GM21367 (cell line): ENCODE measurements around the gene KIAA1958.
"Not testable (repeated sequence)": the region's sequence is repeated elsewhere in the genome, so short reads cannot be mapped to it uniquely, and the experiment has no call there.

Source experiments
- ATAC-seq: cut with Tn5 transposase; IDR thresholded peaks from one replicate; pipeline ENCODE4 v1.9.1; 2021; ENCODE audit not compliant: unreplicated experiment

Gene KIAA1958

DNA sequence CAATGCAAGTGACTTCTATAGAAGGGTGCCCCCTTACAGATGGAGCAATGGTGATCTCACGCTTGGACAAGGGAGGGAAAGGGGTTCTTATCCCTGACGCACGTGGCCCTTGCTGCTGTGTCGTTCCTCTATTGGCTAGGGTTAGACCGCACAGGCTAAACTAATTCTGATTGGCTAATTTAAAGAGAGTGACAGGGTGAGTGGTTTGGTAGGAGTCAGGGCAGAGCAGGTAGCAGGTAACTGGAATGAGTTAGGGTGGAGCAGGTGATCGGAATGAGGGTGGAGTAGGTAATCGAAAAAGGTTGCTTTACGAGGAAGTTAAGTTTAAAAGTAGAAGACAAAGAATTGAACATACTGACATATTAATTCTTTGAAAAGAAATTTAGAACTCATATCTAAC is 105.2 kb downstream of the KIAA1958 start:
- ATAC-seq: not testable (repeated sequence)

DNA sequence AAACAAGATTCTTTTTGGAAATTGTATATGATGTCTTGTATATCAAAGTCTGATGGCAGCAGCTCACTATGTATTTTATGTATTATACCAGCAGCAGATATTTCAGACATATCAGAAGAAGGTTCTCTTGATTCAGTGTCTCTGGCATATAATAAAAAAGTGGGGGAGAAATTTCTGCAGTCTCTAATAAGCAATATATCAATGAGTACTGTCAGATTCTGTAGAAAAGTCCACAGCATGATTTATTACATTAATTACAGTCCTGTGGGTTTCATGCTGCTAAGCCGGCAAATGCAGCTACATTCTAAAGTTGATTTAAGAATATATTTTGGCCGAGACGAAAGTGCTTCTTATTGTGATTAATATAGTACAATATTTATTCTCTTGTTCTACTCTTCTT is 113.1 kb downstream of the KIAA1958 start:
- ATAC-seq: no peak

GRCh38 chr9:112601636-112602035 is 115.0 kb downstream of the KIAA1958 start:
- ATAC-seq: no peak

GRCh38 chr9:112604790-112605189 is 118.2 kb downstream of the KIAA1958 start:
- ATAC-seq: no peak

- peak; percentile 92 for ATAC-seq
Measured at GRCh38 chr9:112605518-112605917, 118.9 kb downstream of the KIAA1958 start.

DNA sequence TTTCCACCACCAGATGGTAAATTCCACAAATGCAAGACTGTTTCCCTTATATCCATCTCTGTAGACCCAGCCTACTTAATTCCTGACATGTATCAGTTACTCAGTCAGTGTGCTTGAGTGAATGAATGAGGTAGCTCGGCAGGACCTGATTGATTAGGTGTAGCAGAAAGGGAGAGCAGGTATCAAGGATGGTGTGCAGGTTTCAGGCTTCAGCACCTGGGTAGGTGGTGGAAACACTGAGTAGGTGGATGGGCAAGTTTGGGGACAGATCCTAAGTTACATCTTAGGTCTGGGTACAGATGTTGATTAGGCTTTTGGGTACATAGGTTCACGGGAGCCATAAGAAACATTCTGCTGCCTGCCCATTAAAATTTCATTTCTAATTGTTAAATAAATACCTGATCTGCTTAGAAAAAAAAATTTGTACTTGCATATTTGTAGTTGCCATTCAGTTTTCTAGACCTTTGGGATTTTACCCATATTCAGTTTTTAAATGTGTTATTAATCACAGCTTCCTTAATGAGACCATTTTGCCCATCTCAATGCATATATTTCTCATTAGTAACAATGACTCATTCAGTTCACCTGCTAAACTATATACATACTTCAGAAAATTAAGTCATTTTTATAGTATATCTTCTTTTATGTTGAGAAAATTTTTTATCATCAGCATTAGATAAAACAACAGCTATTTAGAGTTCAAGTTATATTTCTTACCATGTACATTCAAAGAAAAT is 119.5 kb downstream of the KIAA1958 start:
- no peak for ATAC-seq

DNA sequence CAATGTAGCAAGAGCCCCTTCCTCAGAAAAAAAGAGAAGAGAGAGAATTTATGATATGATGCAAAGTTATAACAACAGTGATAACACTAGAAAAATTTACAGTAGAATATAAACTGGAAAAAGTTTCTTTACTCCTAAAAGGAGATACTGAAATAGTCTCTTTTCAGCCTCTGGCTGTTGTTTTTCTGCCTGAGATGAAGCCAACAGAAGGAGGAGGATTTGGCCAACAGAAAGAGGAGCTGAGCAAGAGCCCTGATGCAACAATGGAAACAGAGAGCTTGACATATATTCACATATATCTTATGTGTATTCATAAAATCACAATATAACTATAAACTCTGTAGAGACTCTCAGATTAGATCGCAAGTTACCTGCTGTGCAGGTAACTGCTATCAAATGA is 122.2 kb downstream of the KIAA1958 start:
- no peak for ATAC-seq

DNA sequence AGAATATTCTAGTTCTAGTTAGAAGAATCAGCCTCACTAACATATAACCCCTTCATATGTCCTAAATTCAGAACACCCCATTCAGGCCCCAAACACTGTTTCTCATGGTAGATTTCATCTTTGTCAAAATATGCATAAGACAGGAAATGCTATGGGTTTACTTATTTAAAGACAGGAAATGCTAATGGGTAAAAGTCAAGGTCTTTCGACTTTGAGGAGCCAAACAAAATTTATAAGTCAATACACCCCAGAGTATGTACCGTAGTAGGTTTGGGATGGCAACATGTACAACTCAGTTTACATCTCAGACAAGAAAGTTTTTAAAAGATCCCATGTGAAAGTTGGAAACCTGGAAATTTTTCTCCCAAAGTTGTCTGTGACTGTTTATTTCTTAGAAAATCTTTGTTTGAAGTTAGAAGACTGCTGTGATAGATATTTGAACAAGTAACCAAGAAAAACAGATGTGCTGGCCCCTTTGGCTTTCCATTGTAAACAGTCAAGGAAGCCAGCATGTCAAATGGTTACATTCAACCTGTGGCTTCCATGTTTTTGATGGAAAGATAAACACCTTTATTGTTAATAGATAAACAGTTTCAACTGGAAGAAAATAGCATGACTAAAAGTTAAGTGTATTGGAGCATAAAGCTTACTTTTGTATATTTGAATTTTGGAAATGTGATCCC is 129.1 kb downstream of the KIAA1958 start:
- ATAC-seq: no peak

DNA sequence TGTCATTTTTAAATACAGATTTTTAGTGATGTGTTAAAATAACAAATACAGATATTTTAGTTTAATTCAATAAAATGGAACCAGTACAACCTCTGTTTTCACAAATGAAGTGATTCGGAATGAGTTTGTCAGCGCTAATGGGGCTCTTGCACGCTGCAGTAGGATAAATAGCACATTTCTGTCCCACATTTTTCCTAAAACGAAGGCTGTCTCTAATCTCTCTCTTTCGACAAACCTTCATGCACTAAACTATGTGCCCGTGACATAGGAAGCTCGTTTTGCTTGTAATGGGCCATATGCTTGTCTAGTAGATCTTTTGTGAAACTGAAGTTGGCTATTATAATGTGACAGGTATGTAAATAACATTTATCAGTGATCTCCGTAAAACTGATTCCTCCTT is 130.7 kb downstream of the KIAA1958 start:
- ATAC-seq: no peak

DNA sequence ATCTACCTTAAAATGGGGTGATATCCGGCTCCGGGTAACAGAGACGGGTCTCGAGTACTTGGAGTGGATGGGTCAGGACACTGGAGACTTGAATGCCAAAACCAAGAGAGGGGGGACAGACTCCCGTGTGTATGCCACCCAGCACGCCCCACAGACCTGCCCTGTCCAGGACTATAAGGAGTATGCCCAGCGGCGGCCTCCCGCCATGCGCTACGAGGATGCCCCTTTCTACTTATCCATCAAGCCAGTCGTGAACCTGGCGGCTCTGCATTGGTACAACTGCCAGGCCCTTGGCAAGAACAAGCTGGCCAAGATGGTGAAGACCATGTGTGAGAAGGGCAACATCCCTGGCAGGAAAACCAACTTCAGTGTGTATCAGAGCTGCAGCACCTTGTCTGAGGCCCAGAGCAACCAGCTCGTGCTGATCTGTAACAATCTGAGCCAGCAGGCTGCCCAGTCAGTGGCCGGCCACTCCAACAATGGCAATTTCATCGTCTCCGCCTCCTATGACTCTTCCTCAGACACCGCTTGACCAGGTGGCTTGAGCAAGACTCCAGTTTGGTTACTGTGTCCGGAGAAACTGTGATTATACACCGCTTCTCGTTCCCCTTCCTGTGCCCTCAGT is 131.9 kb downstream of the KIAA1958 start:
- ATAC-seq: no peak

DNA sequence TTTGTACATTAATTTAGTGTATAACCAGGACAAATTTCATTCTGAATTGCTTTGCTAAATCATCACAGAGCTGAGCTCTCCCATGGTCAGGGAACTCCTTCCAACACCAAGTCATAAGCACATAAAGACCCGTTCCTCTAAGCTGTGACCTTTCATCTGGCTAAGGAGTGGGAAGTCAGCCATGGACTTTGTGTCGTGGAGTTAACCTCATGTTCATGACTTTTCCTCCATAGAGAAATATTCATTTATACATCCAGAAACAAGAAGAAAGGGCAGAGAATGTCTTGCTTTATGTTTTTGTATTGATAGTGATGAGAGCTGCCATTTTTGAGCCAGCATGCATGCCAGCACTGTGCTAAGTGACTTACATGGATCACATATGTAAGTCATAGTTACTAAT is 133.8 kb downstream of the KIAA1958 start:
- no peak for ATAC-seq

DNA sequence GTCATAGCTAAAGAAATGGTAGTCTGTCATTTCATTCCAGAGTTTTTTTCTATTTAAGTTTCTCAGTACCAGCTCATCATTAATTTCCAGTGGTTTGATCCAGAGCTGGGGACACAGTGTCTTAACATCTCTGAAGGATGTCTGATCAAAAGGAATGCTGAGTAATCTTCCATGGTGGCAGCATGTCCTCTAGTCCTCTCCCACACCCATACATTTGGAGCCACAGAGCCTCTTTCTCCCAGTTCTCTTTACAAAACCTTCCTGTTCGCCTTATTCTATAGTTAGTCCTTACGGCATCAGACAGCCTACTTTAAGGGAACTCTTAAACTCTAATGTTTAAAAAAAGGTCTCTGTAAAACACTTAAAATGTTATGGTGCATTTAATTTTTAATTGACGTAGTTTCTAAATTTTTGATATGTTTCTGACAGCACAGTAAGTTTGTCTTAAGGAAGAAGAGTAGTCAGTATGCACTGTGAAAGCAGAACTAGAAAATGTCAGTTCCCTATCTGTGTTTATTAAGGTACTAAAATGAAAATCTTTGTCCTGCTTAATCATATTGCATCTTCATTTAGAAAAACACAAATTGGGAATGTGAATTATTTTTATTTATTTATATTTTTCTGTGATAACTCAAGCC is 134.5 kb downstream of the KIAA1958 start:
- ATAC-seq: no peak

DNA sequence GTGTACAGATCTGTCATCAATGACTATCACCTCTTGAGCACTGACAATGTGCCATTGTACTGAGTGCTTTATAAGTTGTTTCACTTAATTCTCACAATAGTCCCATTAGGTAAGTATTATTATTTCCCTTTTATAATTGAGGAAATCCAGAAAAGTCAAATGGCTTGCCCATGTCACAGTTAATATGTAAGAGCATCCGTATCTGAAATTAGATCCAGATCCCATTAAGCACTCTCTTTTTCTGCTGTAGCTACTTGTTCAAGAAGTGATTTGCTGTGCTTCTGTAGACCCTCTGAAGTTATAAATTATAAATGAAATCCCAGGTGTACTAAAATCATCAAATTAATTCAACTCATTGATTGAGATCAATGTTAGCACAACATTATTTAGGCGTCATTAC is 136.6 kb downstream of the KIAA1958 start:
- no peak for ATAC-seq

DNA sequence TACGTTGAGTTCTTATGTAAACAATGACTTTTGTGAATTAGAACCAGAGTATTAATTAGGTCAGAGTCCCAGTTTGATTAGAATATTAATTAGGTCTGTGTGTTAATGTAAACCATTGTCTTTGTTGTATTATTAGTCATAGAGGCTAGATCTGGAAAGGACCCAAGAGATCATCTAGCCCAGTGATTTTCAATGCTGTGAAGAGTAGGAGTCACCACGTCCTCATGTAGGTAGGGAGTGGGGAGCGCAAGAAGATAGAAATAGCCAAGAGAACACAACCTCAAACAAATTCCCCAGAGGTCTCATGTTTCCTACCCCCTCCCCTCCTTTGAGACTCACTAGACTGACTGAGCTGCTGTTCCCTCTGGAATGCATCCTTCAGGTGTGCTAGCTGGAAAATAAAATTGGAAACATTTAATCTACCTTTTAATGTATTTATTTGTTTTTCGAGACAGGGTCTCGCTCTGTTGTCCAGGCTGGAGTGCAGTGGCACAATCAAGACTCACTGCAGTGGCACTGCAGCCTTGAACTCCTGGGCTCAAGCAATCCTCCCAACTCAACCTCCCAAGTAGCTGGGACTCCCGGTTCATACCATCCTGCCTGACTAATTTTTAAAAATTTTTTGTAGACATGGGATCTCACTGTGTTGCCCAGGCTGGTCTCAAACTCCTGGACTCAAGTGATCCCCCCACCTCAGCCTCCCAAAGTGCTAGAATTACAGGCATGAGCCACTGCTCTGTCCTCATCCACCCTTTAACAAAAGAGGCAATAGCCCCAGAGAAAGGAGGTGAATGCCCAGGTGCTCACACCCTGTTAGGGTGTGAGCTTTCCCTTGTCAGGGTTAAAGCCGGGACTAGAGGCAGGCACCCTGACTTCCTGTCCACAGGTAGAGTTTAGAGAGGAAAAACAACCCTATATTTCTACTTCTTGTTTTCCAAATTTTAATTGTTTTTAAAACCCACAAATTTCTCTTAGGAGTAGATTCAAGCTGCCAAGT is 138.4 kb downstream of the KIAA1958 start:
- ATAC-seq: no peak

DNA sequence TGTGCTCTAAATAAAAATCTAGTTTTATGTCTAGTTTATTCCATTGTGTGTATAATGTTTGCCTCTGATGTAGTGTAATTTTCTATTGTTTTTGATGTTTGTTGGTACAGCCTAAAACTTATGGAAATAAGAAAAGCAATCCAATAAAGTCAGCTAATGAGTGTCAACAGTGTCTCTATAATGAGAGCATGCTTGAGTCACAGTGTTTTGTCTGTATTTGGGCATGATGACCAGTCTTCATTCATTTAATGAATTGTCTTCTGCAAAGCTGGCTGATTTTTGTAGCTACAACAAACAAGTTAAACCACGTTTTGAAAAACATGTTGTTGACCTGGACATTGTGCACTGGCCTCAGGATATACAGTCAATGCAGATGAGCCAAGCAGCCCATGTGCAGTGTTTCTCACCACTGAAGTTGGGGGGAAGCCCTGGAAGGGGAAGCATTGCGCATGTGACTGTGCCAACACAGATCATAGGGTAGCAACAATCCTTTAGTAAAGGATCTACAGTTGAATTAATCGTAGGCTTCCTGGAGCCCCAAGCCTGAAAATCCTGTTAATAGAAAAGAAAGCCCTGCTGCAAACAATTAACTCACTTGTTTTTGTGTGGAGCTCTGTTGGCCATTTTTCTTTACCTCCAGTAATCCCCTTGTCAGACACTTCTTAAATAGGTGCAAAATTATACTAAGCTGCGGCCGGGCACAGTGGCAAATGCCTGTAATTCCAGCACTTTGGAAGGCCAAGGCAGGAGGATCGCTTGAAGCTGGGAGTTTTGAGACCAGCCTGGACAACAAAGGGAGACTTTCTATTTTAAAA is 143.3 kb downstream of the KIAA1958 start:
- ATAC-seq: no peak

- no peak for ATAC-seq
Measured at GRCh38 chr9:112631313-112632070, 144.9 kb downstream of the KIAA1958 start.

DNA sequence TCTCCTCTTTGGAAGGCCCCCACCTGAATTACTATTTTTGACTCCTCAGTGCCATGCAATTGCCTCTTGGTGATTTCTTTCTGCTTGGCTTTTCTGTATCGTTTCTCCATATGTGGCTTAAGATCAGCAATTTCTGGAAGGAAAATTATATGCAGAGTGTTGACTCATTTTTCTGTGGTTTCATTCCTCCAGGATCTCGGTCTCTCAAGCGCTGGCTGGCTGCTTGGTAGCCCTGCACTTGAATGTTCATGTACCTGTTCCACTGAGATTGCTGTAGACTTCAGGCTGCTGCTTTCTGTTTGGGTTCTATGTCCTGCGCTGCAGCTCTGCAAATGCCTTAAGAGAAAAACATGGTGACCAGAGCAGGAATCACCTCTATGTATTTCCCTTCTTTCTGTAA is 153.7 kb downstream of the KIAA1958 start:
- no peak for ATAC-seq

GRCh38 chr9:112642126-112642525 is 155.5 kb downstream of the KIAA1958 start:
- ATAC-seq: no peak

DNA sequence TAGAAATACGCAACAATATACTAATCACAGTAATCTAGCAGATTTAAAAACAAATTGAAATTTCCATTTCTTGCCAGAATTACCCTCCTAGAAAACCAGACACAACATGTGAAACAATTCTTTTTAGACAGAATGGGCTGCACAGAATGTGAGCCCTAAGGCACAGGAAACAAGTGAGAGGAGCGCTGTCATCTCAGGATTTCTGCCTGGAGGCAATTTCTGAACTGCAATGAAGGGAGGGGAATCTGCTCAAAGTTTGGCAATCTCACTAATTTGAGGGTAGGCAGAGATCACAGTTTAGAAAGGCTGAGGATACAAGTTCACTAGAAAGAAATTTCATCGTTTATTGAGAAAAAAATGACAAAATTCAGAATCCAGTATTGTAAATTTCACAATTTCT is 161.0 kb downstream of the KIAA1958 start:
- ATAC-seq: no peak
